Esophagus muscularis mucosa (tissue), 4 donors: ENCODE measurements around the gene DGLUCY. TPM values are rescaled to one million over a fixed set of nuclear protein-coding genes. Genes with fewer than 3 reads are reported as not detected.

Source experiments
- DNase-seq: peaks from one replicate; pipeline ENCODE4 v3.0.0-alpha.2; 2017; ENCODE audit errors: extremely low spot score
- H3K27ac ChIP-seq, 4 donors: fragments of 200-600 bp; sonication (generic); replicated peaks in 1 of 4; 1 replicate in 3 of 4; 2 replicates in 1 of 4; pipeline ENCODE4 v1.5.1; 2016 to 2019; ENCODE audit warnings: mild to moderate bottlenecking in 1 of 4
- H3K27me3 ChIP-seq, 4 donors: fragments of 200-600 bp; sonication (generic); one replicate each; pipeline versions ENCODE4 v1.5.1 to v1.6.0; 2016 to 2019
- H3K36me3 ChIP-seq, 4 donors: fragments of 200-600 bp; sonication (generic); one replicate each; pipeline ENCODE4 v1.5.1; 2016 to 2019
- H3K4me1 ChIP-seq, 4 donors: fragments of 200-600 bp; sonication (generic); one replicate each; pipeline ENCODE4 v1.5.1; 2016 to 2019
- H3K4me3 ChIP-seq, 4 donors: fragments of 200-600 bp; sonication (generic); 1 replicate in 2 of 4; 2 replicates in 2 of 4; pipeline ENCODE4 v1.5.1; 2016 to 2019; ENCODE audit warnings: mild to moderate bottlenecking in 4 of 4, moderate library complexity in 1 of 4
- H3K9me3 ChIP-seq, 4 donors: fragments of 200-600 bp; sonication (generic); 1 replicate in 3 of 4; 2 replicates in 1 of 4; pipeline ENCODE4 v1.5.1; 2016 to 2019
- EP300 ChIP-seq: sonication (generic); formaldehyde crosslinking; IDR thresholded peaks from one replicate; pipeline ENCODE4 v1.6.1; 2017; ENCODE audit warnings: antibody characterized with exemption
- POLR2A ChIP-seq: fragments of 450-650 bp; IDR thresholded peaks from one replicate; pipeline ENCODE4 v1.6.1; 2017; ENCODE audit warnings: antibody characterized with exemption, moderate library complexity, mild to moderate bottlenecking, low read depth
- POLR2AphosphoS5 ChIP-seq, 2 donors: sonication (generic); formaldehyde crosslinking; IDR thresholded peaks; one replicate each; pipeline ENCODE4 v1.6.1; 2017; ENCODE audit warnings: antibody characterized with exemption in 2 of 2
- WGBS: methylation state at CpG from one replicate; pipeline ENCODE4 v1.1.5; 2018; 5-methylcytosine and 5-hydroxymethylcytosine counted together
- intact Hi-C: fragments of 100-400 bp; cut with DNase I; formaldehyde crosslinking; loops from one replicate; pipeline ENCODE4 v1.15.1; 2023
- total RNA-seq, 4 donors: library from RNA; depleted of rRNA; stranded (reverse); fragments of >200 nt; gene quantifications; one replicate each; pipeline versions ENCODE4 v1.1.0 to v1.2.1, GENCODE V29; 2016
- TF ChIP-seq, protein P1 (sequence below), 3 experiments: fragments of 200-600 bp in 2 of 3; fragments of 450-650 bp in 1 of 3; sonication (generic) in 2 of 3; IDR thresholded peaks; one replicate each; pipeline ENCODE4 v1.5.1; 2017 to 2019; ENCODE audit warnings: antibody characterized with exemption in 3 of 3, mild to moderate bottlenecking in 2 of 3, moderate library complexity in 1 of 3

DGLUCY gene
- total RNA-seq, 4 donors from 2014 or later: 47.2 to 88.2 (median 66.5) TPM

GRCh38 chr14:91233936-91234790 is 120.3 kb downstream of the DGLUCY start:
- no peak overlapping the region for H3K4me3 ChIP-seq
- peaks cover 0 to 12% (median 0%) of the 10 kb centered on the region in 4 donors for H3K9me3 ChIP-seq
- TF ChIP-seq EP300 (no peak), POLR2A (no peak), POLR2AphosphoS5 (IDR thresholded peaks at IDR 0.05) (no peak)
- TF ChIP-seq, protein P1, sequence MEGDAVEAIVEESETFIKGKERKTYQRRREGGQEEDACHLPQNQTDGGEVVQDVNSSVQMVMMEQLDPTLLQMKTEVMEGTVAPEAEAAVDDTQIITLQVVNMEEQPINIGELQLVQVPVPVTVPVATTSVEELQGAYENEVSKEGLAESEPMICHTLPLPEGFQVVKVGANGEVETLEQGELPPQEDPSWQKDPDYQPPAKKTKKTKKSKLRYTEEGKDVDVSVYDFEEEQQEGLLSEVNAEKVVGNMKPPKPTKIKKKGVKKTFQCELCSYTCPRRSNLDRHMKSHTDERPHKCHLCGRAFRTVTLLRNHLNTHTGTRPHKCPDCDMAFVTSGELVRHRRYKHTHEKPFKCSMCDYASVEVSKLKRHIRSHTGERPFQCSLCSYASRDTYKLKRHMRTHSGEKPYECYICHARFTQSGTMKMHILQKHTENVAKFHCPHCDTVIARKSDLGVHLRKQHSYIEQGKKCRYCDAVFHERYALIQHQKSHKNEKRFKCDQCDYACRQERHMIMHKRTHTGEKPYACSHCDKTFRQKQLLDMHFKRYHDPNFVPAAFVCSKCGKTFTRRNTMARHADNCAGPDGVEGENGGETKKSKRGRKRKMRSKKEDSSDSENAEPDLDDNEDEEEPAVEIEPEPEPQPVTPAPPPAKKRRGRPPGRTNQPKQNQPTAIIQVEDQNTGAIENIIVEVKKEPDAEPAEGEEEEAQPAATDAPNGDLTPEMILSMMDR (IDR thresholded peaks at IDR 0.05): no peak
- no peak for DNase-seq
- no peak overlapping the region for H3K27ac ChIP-seq
- H3K4me1 ChIP-seq: peaks cover 0 to 12% (median 3%) of the 10 kb centered on the region in 4 donors
- 95% methylated on average over 40 of the region's 63 CpGs for WGBS
- intact Hi-C loops: no loop called here
- H3K36me3 ChIP-seq: peaks cover 0 to 22% (median 9%) of the 10 kb centered on the region in 4 donors
- H3K27me3 ChIP-seq: no peaks in the 10 kb centered on the region

- no peak overlapping the region for H3K27ac ChIP-seq
- no peak overlapping the region for H3K4me3 ChIP-seq
- peaks cover 0 to 12% (median 4%) of the 10 kb centered on the region in 4 donors for H3K4me1 ChIP-seq
- no peak for DNase-seq
- 93% methylated on average over 9 of the region's 16 CpGs for WGBS
- peaks cover 0 to 16% (median 8%) of the 10 kb centered on the region in 4 donors for H3K36me3 ChIP-seq
- peaks cover 0 to 12% (median 0%) of the 10 kb centered on the region in 4 donors for H3K9me3 ChIP-seq
- intact Hi-C loops: no loop called here
- TF ChIP-seq POLR2AphosphoS5 (IDR thresholded peaks at IDR 0.05): no peak
- TF ChIP-seq, protein P1 (IDR thresholded peaks at IDR 0.05): no peak
- TF ChIP-seq EP300: no peak
- no peaks in the 10 kb centered on the region for H3K27me3 ChIP-seq
Measured at GRCh38 chr14:91234791-91235114, 120.9 kb downstream of the DGLUCY start.

- Histone ChIP-seq H3K9me3 (peaks cover 0 to 5% (median 0%) of the 10 kb centered on the region in 4 donors), H3K27me3 (no peaks in the 10 kb centered on the region), H3K4me3 (no peak overlapping the region), H3K36me3 (peaks cover 0 to 8% (median 2%) of the 10 kb centered on the region in 4 donors), H3K4me1 (peaks cover 0 to 12% (median 4%) of the 10 kb centered on the region in 4 donors), H3K27ac (no peak overlapping the region)
- DNase-seq: no peak
- WGBS: 88% methylated on average over 7 of the region's 7 CpGs
- TF ChIP-seq POLR2A (no peak), EP300 (no peak), POLR2AphosphoS5 (IDR thresholded peaks at IDR 0.05) (no peak)
- TF ChIP-seq, protein P1 (IDR thresholded peaks at IDR 0.05): no peak
- intact Hi-C loops: no loop called here
Measured at GRCh38 chr14:91235841-91236240, 122.0 kb downstream of the DGLUCY start.

DNA sequence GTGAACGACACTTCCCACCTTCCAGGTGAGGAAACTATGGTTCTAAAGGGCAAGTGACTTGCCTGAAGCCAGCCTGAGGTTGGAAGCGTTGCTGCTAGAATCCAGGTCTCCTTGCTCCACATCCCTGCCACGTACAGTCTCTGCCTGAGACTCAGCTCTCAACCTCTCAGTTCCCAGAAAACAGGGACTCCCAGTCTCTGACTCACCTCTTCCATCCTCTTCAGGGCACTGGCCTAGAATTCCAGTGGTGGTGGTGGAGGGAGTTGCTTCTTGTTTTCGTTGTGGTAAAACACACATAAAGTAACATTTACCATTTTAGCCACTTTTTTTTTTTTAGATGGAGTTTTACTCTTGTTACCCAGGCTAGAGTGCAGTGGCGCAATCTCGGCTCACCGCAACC is 123.3 kb downstream of the DGLUCY start:
- Histone ChIP-seq H3K27ac (no peak overlapping the region), H3K4me3 (no peak overlapping the region), H3K36me3 (no peaks in the 10 kb centered on the region), H3K9me3 (no peaks in the 10 kb centered on the region), H3K4me1 (peaks cover 0 to 8% (median 5%) of the 10 kb centered on the region in 4 donors), H3K27me3 (peaks cover 0 to 5% (median 0%) of the 10 kb centered on the region in 4 donors)
- intact Hi-C loops: no loop called here
- 77% methylated on average over 7 of the region's 7 CpGs for WGBS
- DNase-seq: no peak
- TF ChIP-seq EP300 (no peak), POLR2A (no peak), POLR2AphosphoS5 (IDR thresholded peaks at IDR 0.05) (no peak)
- TF ChIP-seq, protein P1 (IDR thresholded peaks at IDR 0.05): no peak
